GM19467 (cell line): Measurements from ENCODE around the gene CARD6.
"Not testable (repeated sequence)": the region's sequence is repeated elsewhere in the genome, so short reads cannot be mapped to it uniquely, and the experiment has no call there.

Source experiments
- ATAC-seq: cut with Tn5 transposase; IDR thresholded peaks from one replicate; pipeline ENCODE4 v1.9.1; 2021; ENCODE audit warnings: mild to moderate bottlenecking, moderate library complexity; ENCODE audit not compliant: unreplicated experiment

CARD6 gene, protein sequence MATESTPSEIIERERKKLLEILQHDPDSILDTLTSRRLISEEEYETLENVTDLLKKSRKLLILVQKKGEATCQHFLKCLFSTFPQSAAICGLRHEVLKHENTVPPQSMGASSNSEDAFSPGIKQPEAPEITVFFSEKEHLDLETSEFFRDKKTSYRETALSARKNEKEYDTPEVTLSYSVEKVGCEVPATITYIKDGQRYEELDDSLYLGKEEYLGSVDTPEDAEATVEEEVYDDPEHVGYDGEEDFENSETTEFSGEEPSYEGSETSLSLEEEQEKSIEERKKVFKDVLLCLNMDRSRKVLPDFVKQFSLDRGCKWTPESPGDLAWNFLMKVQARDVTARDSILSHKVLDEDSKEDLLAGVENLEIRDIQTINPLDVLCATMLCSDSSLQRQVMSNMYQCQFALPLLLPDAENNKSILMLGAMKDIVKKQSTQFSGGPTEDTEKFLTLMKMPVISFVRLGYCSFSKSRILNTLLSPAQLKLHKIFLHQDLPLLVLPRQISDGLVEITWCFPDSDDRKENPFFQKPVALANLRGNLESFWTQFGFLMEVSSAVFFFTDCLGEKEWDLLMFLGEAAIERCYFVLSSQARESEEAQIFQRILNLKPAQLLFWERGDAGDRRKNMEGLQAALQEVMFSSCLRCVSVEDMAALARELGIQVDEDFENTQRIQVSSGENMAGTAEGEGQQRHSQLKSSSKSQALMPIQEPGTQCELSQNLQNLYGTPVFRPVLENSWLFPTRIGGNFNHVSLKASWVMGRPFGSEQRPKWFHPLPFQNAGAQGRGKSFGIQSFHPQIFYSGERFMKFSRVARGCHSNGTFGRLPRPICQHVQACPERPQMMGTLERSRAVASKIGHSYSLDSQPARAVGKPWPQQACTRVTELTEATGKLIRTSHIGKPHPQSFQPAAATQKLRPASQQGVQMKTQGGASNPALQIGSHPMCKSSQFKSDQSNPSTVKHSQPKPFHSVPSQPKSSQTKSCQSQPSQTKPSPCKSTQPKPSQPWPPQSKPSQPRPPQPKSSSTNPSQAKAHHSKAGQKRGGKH

DNA sequence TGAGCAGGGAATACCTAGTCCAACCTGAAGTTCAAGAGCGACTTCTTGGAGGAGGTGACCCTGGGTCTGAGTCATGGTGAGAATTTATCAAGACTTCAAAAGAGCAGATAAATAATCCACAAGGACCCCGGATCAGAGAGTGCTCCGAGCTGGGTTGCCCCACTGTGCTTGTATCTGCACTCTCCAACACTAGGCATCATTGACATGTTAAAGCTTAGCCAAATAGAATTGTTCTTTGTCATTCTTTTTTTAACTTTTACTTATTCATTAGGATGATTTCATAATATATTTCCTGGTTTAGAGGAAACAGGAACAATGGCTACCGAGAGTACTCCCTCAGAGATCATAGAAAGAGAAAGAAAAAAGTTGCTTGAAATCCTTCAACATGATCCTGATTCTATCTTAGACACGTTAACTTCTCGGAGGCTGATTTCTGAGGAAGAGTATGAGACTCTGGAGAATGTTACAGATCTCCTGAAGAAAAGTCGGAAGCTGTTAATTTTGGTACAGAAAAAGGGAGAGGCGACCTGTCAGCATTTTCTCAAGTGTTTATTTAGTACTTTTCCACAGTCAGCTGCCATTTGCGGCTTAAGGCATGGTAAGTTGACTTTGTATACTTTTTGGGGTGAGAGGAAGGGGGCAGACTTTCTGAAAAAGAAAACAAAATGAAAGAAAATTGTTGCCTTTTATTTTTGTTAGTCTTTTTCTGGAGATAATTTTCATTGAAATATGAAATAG is at the start of gene CARD6:
CARD6 (plus strand) TSS at position 300 of the 738 bp plus-strand sequence; CDS start at position 316, 16 bp downstream.
- ATAC-seq, result no peak

DNA sequence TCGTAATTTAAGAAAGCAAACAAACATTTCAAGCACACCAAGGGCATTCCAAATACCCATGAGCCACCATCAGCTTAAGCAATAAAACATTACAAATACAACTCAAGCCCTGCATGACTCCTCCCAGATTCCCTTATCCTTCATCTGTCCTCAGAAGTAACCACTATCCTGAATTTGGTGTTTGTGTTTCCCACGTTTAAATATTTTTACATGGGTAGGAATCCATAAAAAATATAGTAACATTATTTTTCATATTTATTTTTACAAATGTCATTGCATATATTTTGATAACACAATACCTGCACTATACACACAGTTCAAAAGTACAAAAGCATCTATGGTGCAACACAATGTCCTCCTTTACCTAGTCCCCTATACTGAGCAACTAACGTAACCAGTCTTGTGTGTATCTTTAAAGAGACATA is 49.4 kb upstream of the CARD6 start:
- ATAC-seq, result no peak

DNA sequence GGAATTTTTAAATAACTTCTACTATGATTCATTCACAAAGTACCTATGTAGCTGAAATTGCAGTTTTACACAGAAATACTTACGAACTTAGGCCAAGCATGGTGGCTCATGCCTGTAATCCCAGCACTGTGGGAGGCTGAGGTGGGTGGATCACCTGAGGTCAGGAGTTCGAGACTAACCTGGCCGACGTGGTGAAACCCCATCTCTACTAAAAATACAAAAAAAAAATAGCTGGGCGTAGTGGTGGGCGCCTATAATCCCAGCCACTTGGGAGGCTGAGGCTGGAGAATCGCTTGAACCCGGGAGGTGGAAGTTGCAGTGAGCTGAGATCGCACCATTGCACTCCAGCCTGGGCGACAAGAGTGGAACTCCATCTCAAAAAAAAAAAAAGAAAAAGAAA is 48.5 kb upstream of the CARD6 start:
- ATAC-seq, result not testable (repeated sequence)

DNA sequence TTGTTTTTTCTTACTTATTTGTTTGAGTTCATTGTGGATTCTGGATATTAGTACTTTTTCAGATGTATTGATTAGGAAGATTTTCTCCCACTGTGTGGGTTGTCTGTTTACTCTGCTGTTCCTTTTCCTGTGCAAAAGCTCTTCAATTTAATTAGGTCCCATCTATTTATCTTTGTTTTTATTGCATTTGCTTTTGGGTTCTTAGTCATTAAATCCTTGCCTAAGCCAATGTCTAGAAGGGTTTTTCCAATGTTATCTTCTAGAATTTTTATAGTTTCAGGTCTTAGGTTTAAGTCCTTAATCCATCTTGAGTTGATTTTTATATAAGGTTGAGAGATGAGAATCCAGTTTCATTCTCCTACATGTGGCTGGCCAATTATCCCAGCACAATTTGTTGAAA is 46.8 kb upstream of the CARD6 start:
- ATAC-seq, result not testable (repeated sequence)

DNA sequence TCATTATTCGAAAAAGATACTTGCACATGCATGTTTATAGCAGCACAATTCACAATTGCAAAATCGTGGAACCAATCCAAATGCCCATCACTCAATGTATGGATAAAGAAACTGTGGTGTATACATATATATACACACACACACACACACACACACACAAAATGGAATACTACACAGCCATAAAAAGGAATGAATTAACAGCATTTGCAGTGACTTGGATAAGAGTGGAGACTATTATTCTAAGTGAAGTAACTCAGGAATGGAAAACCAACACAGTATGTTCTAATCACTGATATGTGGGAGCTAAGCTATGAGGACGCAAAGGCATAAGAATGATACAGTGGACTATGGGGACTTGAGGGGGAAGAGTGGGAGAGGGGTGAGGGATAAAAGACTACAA is 46.3 kb upstream of the CARD6 start:
- ATAC-seq, result not testable (repeated sequence)

DNA sequence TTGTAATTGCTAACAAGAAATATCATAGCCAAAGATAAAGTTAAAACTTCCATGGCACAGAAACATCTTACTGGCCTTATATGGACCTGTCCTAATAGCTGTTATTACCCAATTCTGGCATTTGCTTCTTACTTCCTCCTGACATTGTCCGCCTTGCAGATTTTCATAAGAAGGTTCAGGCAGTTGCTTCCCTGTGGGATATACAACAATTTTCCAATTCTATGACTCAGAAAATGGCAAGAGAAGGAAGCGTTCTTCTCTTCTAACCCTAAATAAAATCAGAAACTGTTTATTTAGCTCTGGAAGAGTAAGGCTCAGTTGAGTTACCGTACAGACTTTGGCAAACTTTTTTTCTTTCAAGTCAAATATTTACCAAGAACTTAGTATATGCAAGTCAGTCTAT is 44.7 kb upstream of the CARD6 start:
- no peak for ATAC-seq

DNA sequence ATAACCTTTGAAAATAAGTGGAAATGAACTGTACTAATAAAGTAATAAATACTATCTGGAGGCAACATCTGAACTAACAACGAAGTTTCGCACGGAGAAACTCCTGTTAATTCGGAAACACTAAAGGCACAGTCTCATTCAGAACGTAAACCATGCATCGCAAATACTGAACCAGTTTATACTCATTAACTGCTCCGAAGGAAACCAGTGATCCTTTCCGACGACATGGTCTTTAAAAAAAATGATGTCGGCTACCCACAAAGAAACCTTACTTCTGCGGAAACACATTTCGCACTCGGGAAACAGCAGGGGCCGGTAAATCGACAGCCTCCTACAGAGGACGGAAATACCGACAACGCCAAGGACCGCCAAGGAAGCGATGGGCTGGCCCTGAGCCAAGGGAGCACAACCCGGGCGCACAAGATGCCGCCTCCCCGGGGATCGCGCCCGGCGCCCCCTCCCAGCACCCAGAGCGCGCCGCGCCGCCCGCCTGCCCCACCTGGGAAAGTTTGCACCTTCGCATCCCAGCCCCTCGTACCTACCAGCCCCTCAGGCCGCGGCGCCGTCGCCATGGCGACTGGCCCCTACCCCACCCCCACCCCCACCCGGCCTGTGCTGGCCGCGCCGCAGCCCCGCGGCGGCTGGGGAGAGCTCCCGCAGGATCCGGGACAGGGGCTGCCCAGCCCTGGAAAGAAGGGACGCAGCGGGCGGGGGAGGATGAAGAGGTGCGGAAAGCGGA is 43.7 kb upstream of the CARD6 start:
- ATAC-seq, result peak; percentile 36

DNA sequence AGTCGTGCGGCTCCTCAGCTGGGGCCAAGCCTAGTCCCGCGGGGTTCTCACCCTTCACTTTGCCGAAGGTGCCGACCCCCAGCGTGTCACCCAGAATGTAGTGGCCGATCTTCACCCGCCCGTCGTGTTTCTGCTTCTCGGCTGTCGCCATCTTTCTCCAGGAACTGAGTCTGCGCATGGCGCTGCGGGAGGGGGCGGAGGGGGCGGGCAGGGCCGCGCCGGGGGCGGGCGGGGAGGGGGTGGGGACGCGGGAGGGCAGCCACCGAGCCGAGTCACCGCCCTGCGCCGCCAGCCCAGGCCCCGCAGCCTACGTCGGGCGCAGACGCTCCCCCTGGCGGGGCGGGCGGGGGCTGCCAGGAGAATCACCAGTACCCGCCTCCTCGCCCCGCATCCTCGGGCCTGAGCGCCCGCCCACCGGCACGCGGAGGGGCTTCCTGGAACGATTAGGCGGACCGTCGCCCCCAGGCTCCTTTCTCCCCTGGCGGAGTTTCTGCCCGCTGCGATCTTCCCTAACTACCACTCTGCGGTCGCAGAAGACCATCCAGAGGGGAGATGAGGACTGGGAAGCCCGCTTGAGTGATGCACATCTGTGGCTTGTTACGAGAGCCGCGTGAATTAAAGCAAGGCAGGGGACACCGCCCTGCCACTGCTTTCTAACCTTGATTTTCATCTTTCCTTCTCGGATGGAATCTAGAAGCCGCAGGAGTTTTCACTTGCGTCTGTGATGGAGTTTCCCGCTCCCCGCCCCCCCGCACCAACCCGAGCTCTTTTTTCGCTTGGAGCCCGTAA is 43.0 kb upstream of the CARD6 start, which contains the start of gene PRKAA1:
PRKAA1 (minus strand) TSS at position 363 of the 789 bp plus-strand sequence; CDS start at position 178, 185 bp downstream.
- ATAC-seq, result peak; percentile 95

DNA sequence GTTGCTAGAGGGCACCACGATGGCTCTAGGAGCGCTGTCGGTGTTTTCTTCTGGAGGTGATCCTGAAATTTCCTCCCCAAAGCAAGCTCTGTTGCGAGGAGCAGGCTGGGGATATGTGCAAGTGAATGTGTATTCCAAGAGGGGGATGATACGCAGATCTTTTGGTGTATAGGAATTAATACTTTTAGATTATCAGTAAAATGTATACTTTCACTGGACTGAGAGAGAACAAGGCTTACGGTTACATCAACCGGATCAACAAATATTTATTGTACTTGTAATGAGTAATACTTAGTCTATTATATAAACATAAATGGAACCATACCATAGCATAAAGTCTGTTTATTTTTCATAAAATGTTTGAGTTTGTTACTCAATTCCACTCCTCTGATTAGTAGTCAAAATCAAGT is 42.4 kb upstream of the CARD6 start:
- ATAC-seq, result no peak

DNA sequence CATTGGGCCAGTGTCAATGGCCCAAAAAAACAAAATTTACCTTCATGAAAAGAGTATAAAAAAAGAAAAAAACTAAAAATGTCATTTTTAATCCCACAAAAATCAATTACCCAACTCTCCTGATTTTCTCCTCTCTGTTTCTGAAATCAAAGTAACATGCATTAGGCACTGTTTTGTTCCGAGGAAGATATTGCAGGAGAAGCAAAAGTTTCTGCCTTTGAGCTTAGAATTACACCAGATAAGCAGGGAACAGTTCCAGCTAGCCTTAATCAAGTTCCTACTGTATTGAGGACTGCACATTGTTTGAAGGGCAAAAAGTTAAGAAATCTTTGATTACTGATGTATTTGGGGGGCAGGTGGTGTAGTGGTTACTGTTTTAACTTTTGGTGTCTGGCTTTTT is 41.9 kb upstream of the CARD6 start:
- no peak for ATAC-seq

DNA sequence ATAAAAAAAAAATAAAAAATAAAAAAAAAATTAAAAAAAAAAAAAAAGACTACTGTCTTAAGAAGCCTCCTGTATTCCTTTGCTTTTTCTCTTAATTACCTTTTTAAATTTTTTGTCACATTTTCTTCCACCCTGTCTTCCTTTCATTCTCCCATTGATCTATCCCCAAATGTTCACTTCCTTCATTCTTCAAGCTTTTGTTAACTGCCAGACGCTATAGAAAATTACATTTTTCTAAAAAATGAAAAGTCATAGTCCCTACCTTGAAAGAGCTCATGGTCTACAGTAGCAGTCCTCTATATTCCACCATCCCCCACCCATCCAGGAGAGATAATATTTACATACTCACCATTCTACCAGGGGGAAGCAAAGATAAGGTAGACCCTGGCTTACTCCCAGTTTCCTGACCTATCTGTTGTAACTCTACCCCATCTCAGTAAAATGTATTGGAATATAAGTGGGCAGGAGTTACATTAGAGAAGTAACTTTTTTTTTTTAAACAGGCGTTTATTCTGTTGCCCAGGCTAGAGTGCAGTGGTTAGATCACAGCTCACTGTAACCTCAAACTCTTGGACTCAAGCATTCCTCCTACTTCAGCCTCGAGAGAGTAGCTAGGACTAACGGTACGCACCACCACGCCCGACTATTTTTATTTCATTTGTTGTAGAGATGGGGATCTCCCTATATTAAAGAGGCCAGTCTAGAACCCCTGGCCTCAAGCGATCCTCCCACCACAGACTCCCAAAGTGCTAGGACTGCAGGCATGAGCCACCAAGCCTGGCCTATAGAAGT is 39.2 kb upstream of the CARD6 start:
- no peak for ATAC-seq

DNA sequence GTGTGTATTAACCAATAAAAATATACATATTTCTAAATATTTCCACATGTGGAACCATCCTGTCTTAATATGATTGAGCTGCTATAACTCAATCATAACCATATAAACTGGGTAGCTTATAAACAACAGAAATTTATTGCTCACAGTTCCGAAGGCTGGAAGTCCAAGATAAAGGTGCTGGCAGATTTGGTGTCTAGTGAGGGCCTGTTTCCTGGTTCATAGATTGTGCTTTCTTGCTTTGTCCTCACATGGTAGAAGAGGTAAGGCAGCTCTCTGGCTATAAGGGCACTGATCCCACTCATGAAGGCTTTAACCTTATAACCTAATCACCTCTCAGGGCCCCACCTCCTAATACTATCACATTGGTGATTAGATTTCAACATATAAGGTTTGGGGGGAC is 29.0 kb upstream of the CARD6 start:
- no peak for ATAC-seq

DNA sequence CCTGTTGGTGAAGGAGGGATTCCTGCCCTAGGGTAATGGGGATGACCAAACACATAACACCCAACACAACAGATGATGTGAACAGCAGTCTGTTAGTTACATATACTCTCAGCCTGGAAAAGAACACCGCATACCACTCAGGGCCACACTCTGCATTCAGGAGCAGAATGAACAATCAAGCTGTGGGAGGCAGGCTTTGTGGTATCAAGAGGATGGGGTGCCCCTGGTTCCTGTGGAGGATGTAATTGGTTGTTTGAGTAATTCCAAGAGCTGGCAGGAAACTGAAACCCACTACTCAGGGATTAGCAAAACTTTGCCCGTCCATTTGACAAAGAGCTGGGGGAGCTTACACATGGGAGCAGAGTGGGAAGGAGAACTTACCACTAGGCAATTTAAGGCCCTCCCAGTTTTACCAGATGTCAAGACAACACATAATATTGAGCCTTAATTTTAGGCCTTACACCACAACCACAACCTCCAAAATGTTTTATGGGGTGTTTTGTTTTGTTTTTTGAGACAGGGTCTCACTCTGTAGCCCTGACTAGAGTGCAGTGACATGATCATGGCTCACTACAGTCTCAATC is 27.4 kb upstream of the CARD6 start:
- no peak for ATAC-seq

DNA sequence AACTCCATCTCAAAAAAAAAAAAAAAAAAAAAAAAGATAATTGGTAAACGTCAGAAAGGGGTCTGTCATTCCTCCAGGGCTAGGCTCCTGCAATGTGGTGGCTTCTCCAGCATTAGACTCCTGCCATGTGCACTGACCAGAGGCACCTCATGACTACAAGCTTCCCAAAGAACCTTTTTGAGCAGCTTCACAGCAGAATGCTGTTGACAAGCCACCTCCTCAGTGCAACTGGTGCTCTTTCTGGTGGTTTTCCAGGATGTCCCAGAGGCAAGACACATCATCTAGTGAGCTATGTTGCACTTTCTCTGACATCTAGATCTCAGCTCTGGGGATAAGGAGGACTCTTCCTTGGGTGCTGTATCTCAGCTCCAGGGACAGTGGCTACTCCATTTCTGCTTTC is 17.7 kb upstream of the CARD6 start:
- no peak for ATAC-seq

DNA sequence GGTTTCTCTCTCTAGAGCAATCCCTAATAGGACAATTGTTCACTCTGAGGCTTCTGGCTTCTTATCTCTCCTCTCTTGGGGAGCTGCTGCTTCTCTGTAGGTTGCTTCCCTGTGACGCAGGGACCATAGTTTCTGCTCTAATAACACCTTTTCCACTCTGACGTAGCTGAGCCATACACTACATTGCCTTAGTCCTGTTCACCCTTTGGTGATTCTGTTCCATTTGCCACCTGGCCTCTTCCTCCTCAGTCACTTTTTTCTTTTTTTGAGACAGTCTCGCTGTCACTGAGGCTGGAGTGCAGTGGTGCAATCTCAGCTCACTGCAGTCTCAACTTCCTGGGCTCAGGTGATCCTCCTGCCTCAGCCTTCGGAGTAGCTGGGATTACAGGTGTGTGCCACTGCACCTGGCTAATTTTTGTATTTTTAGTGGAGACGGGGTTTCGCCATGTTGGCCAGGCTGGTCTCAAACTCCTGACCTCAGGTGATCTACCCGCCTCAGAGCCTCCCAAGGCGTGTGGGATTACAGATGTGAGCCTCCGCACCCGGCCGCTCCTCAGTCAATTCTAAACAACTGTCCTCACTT is 15.6 kb upstream of the CARD6 start:
- ATAC-seq, result not testable (repeated sequence)

DNA sequence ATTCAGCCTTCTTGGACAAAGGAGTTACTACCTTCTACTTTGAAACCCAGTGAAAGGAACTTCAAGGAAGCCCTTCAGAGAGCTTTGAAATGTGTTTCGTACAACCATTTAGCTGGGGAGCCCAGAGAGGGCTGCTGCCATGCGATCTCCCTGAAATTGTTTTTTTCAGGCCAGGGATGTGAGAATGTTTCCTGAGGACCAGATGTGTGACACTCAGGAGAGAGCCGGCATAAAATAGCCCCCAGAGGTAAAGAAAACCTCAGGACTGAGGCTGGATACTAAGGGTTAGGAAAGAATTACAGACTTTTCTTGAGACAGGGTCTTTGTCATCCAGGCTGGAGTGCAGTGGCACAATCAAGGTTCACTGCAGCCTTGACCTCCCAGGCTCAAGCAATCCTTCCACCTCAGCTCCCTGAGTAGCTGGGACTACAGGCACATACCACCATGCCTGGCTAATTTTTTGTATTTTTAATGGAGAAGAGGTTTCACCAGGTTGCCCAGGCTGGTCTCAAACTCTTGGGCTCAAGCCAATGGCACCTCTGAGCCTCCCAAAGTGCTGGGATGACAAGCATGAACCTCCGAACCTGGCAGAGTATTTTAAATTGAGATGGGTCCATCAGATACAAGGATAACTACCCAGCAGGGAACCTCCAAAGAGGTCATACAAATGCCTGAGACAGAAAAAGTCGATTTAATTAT is 14.5 kb upstream of the CARD6 start:
- no peak for ATAC-seq
